Fibroblast of pulmonary artery (primary cell): ENCODE data around the gene KRTAP10-4.
"Not testable (repeated sequence)": the region's sequence is repeated elsewhere in the genome, so short reads cannot be mapped to it uniquely, and the experiment has no call there.

Experiments used
- DNase-seq: peaks from one replicate; pipeline ENCODE4 v3.0.0-alpha.2; 2010; ENCODE audit warnings: low read depth
- H3K4me3 ChIP-seq: replicated peaks from 2 replicates; pipeline ENCODE4 v1.5.1; 2011; ENCODE audit warnings: low read depth, mild to moderate bottlenecking, control low read depth, low read length, moderate library complexity
- TF ChIP-seq, protein P1 (sequence below): IDR thresholded peaks from 2 replicates; pipeline ENCODE4 v1.5.1; 2011; ENCODE audit warnings: mild to moderate bottlenecking, control low read depth, low read length, inconsistent platforms; ENCODE audit errors: missing control alignments

KRTAP10-4 gene

DNA sequence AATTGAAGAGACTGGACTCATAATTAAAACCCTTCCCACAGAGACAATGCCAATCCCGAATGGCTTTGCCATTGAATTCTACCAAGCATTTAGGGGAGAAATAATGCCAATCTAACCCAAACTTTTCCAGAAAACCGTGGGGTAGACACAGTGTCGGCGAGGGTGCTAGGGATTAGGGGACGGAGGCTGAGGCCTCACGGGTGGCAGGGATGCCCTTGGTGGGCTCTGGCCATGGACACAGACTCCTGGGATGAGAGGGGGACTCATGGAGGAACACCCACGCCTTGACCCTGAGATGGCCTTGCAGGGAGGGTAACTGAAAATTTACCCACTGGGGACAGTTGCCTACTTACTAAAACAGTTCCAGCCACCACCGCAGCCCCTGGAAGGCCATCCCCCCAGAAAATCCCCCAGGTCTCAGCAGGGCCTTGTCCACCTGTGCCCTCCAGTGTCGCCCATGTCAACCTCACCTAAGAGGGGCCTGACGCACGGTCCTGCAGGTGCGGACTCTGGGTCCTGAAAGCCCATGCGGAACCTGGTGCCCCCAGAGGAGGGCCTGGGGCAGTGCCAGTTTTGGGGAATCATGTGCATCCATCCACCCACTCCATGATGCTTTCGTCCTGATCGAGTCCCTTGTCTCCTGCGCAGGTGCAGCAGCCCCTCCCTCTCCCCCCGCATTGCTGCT, 5.0 kb downstream of the KRTAP10-4 start:
- no peak for DNase-seq
- H3K4me3 ChIP-seq: no peak overlapping the region
- TF ChIP-seq, protein P1, sequence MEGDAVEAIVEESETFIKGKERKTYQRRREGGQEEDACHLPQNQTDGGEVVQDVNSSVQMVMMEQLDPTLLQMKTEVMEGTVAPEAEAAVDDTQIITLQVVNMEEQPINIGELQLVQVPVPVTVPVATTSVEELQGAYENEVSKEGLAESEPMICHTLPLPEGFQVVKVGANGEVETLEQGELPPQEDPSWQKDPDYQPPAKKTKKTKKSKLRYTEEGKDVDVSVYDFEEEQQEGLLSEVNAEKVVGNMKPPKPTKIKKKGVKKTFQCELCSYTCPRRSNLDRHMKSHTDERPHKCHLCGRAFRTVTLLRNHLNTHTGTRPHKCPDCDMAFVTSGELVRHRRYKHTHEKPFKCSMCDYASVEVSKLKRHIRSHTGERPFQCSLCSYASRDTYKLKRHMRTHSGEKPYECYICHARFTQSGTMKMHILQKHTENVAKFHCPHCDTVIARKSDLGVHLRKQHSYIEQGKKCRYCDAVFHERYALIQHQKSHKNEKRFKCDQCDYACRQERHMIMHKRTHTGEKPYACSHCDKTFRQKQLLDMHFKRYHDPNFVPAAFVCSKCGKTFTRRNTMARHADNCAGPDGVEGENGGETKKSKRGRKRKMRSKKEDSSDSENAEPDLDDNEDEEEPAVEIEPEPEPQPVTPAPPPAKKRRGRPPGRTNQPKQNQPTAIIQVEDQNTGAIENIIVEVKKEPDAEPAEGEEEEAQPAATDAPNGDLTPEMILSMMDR: no peak

DNA sequence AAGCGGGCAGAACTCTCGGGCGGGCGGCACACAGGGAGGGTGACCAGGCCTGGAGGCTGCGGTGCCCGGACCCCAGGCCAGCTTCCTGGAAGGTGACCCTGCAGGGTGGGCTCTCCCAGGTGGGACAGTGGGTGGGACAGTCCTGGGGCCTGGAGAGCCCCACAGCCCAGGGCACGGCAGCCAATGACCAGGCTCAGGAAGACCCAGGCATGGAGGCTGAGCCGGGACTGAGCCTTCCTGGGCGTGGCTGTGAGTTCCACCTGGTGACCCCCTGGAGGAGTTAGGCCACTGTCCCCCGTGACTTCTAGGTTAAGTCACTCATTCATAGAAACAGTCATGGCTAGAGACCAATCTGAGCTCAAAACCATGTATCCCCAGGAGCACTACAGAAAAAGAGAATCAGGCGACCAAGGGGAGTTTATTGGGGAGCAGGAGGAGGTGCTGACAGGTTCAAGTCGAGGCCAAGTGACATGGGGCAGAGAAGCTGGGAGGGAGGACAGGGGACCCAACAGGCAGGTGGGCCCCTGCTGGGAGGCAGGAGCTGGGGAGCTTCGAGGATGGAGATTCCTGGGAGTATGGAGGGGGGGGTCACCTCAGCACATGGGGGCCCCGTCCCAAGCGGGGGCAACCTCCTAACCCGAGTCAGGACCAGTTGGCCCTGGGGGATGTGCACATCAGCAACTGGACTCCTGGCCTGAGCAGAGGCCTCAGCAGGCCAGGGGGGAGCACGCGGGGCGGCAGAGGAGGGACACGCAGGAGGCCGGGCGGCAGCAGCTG, 5.7 kb downstream of the KRTAP10-4 start:
- no peak overlapping the region for H3K4me3 ChIP-seq
- TF ChIP-seq, protein P1: no peak
- DNase-seq: no peak

DNA sequence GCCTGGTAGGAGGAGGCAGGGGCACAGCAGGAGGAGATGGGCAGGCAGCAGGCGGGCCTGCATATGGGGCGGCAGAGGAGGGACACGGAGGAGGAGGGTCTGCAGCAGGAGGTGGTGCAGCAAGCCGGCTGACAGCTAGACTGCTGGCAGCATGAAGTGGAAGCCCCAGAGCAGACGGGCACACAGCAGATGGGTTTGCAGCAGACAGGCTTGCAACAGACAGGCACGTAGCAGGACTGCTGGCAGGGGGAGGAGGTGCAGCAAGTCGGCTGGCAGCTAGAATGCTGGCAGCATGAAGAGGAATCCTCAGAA, 6.3 kb downstream of the KRTAP10-4 start:
- no peak overlapping the region for H3K4me3 ChIP-seq
- no peak for DNase-seq
- TF ChIP-seq, protein P1: no peak

DNA sequence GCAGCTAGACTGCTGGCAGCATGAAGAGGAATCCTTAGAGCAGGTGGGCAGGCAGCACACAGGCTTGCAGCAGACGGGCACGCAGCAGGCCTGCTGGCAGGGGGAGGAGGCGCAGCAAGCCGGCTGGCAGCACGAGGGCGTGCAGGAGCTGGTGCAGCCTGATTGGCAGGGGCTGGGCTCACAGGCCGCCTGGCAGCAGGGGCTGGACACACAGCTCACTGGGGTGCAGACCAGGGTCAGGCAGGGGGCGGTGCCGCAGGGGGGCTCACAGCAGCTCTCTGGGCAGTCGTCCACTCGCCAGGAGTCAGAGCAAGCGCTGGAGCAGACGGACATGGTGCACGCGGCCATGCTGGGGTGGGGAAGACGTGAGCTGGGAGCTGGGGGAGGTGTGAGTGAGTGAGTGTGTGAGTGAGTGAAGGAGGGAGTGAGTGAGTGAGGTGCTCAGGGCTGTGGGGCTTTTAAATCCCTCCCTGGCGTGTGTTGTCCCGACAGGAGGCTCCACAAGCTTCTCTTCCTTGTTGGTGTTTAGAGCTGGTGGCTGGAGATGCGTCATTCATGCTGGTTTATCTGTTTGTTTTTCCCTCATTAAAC, 6.8 kb downstream of the KRTAP10-4 start, which contains the start of gene KRTAP10-5:
Gene KRTAP10-5 (minus strand): TSS at position 374 of the 591 bp plus-strand sequence. CDS start 26 bp downstream, at position 348.
- not testable (repeated sequence) for H3K4me3 ChIP-seq, DNase-seq

DNA sequence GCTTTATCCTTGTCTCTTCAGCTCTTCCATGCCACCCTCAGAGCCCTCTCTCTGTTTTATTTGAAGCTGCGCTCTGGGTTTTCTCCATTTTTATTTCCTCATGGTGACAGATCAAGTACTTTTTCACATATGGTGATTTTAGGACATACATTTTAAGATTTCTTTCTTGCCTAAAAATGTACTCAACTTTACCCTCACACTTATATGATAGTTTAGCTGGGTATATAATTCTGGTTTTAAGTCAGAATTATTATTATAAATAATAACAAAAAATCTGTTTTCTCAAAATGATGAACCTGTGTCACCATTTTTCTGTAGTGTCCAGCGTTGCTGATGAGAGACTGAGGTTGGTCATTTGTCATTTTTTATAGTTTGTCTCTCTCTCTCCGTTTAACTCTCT, 7.6 kb downstream of the KRTAP10-4 start:
- no peak overlapping the region for H3K4me3 ChIP-seq
- TF ChIP-seq, protein P1: no peak
- DNase-seq: no peak

DNA sequence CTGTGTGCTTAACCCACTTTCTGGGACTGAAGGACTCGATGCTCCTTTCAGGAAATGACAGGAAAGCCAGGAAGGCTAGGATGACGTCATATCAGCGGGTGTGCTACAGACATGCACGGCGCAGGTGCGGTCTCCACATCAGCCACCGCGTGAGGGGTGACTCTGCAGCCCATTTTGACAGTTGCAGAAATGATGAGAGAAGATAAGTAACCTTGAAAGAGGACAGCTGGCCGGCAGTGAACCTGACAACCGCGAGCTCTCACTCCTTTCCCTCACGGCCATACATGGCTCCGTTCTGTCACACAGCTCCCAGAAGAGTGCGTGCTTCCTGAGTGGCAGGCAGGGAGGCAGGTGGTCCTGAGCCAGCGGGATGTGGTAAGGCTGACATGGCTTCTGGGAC, 8.5 kb downstream of the KRTAP10-4 start:
- TF ChIP-seq, protein P1: no peak
- no peak overlapping the region for H3K4me3 ChIP-seq
- DNase-seq: no peak

DNA sequence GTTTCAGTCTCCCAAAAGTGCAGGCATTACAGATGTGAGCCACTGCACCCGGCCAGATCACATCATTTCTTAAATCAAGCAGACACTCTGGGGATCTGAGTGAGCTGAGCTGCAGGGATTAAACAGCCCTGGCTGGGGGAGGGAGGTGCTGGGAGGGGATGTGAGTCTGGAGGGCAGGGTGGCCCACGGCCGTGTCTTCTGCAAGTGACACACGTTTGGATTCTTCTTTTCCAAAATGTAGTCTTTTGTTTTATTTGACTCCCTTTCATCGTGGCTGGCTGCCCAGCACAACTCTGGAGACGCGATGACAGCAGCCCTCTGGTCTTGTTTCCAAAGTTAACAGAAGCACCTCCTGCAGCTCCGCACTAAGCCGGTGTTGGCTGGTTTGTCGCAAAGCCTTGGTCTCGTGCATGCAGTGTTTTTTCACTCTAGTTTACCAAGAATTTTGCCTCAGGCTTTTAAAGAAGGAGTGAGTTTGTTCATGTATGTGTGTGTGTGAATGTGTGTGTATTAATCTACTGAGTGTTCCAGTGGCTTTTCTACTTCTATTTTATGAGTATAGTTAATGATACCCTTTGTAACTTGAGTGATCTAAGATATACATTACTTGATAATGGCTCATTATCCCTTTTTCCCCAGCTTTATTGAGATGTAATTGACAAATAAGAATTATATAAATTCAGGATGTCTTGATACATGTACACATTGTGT, 9.7 kb downstream of the KRTAP10-4 start:
- H3K4me3 ChIP-seq: no peak overlapping the region
- no peak for DNase-seq
- TF ChIP-seq, protein P1: no peak
